Endometrial microvascular endothelial cells (primary cell): ENCODE data around the gene PCSK2. TPM values are rescaled to one million over a fixed set of nuclear protein-coding genes. Genes with fewer than 3 reads are reported as not detected.

Source experiments
- in situ Hi-C: cut with HindIII; loops from 2 replicates; pipeline ENCODE4 v1.10.0; 2017; ENCODE audit warnings: low sequenced_read_pairs, low pct_unique_long_range_greater_than_20kb; ENCODE audit errors: inconsistent ontology term
- total RNA-seq: library from RNA; depleted of rRNA; stranded (reverse); fragments of >200 nt; gene quantifications from one replicate; pipeline ENCODE4 v1.2.3, GENCODE V29; 2015; ENCODE audit errors: inconsistent ontology term

Gene PCSK2
- total RNA-seq, 1 donor from 2014 or later: not detected

GRCh38 chr20:17457588-17458190 lies 230.8 kb downstream of the PCSK2 start:
- in situ Hi-C loops: no loop called here

GRCh38 chr20:17460119-17460518 lies 233.3 kb downstream of the PCSK2 start:
- in situ Hi-C loops: no loop called here

GRCh38 chr20:17461941-17462340 lies 235.1 kb downstream of the PCSK2 start:
- in situ Hi-C loops: no loop called here

GRCh38 chr20:17463711-17464110 lies 236.9 kb downstream of the PCSK2 start:
- in situ Hi-C loops: no loop called here

GRCh38 chr20:17465236-17465635 lies 238.4 kb downstream of the PCSK2 start:
- in situ Hi-C loops: no loop called here

- in situ Hi-C loops: no loop called here
Measured at GRCh38 chr20:17466641-17467040, 239.8 kb downstream of the PCSK2 start.

- in situ Hi-C loops: no loop called here
Measured at GRCh38 chr20:17467120-17467655, 240.3 kb downstream of the PCSK2 start.

- in situ Hi-C loops: no loop called here
Measured at GRCh38 chr20:17468073-17468840, 241.4 kb downstream of the PCSK2 start.

GRCh38 chr20:17469246-17470030 lies 242.6 kb downstream of the PCSK2 start:
- in situ Hi-C loops: no loop called here

GRCh38 chr20:17470521-17470920 lies 243.7 kb downstream of the PCSK2 start:
- in situ Hi-C loops: no loop called here

- in situ Hi-C loops: no loop called here
Measured at GRCh38 chr20:17470973-17471372, 244.1 kb downstream of the PCSK2 start.

- in situ Hi-C loops: no loop called here
Measured at GRCh38 chr20:17471606-17472187, 244.9 kb downstream of the PCSK2 start.

GRCh38 chr20:17473659-17474058 lies 246.8 kb downstream of the PCSK2 start:
- in situ Hi-C loops: no loop called here

GRCh38 chr20:17479063-17479657 lies 252.3 kb downstream of the PCSK2 start:
- in situ Hi-C loops: no loop called here

- in situ Hi-C loops: no loop called here
Measured at GRCh38 chr20:17480696-17481095, 253.9 kb downstream of the PCSK2 start.

GRCh38 chr20:17481661-17482060 lies 254.8 kb downstream of the PCSK2 start:
- in situ Hi-C loops: no loop called here

- in situ Hi-C loops: no loop called here
Measured at GRCh38 chr20:17482536-17482935, 255.7 kb downstream of the PCSK2 start.

GRCh38 chr20:17485017-17485416 lies 258.2 kb downstream of the PCSK2 start:
- in situ Hi-C loops: no loop called here
